Astrocyte of the cerebellum (primary cell): Measurements from ENCODE around the gene ROBO2.
A peak's percentile ranks its signal among the peaks of the same experiment; 100 is the strongest.

Source experiments
- DNase-seq: peaks from one replicate; pipeline ENCODE4 v3.0.0-alpha.2; 2011; ENCODE audit warnings: low read depth
- H3K4me3 ChIP-seq: 2 replicates; pipeline ENCODE4 v1.5.1; 2011; ENCODE audit warnings: mild to moderate bottlenecking, low read depth, low read length, moderate library complexity
- CTCF ChIP-seq: IDR thresholded peaks from 2 replicates; pipeline ENCODE4 v1.5.1; 2012; ENCODE audit warnings: low read length, low read depth, moderate library complexity, mild to moderate bottlenecking; ENCODE audit errors: missing control alignments
- in situ Hi-C: cut with HindIII; loops from 2 replicates; pipeline ENCODE4 v1.10.0; 2017; ENCODE audit warnings: low sequenced_read_pairs

ROBO2 gene

GRCh38 chr3:77427528-77427927, 387.6 kb downstream of the ROBO2 start:
- DNase-seq, result no peak
- in situ Hi-C loops, result no loop called here
- TF ChIP-seq CTCF, result no peak

GRCh38 chr3:77436908-77437307, 397.0 kb downstream of the ROBO2 start:
- in situ Hi-C loops, result no loop called here
- H3K4me3 ChIP-seq, result no peak overlapping the region
- TF ChIP-seq CTCF, result no peak
- no peak for DNase-seq

More at GRCh38 chr3:77427528-77427927, 387.6 kb downstream of the ROBO2 start:
- H3K4me3 ChIP-seq, result no peak overlapping the region

- DNase-seq, result no peak
- H3K4me3 ChIP-seq, result no peak overlapping the region
- no peak for TF ChIP-seq CTCF
- in situ Hi-C loops, result no loop called here
Measured at GRCh38 chr3:77446084-77446483, 406.2 kb downstream of the ROBO2 start.

GRCh38 chr3:77446761-77447160, 406.9 kb downstream of the ROBO2 start:
- TF ChIP-seq CTCF, result no peak
- DNase-seq, result no peak
- no peak overlapping the region for H3K4me3 ChIP-seq
- in situ Hi-C loops, result no loop called here

- TF ChIP-seq CTCF, result no peak
- peak; percentile 22 for DNase-seq
- in situ Hi-C loops, result no loop called here
- no peak overlapping the region for H3K4me3 ChIP-seq
Measured at GRCh38 chr3:77449459-77450350, 409.8 kb downstream of the ROBO2 start.

- no peak for TF ChIP-seq CTCF
- H3K4me3 ChIP-seq, result no peak overlapping the region
- no peak for DNase-seq
- in situ Hi-C loops, result no loop called here
Measured at GRCh38 chr3:77456431-77456830, 416.5 kb downstream of the ROBO2 start.
